HG03025 (cell line): Measurements from ENCODE around the gene TBX22.
"Not testable (repeated sequence)": the region's sequence is repeated elsewhere in the genome, so short reads cannot be mapped to it uniquely, and the experiment has no call there.

Experiments used
- ATAC-seq: cut with Tn5 transposase; IDR thresholded peaks from one replicate; pipeline ENCODE4 v1.9.1; 2021; ENCODE audit warnings: mild to moderate bottlenecking, moderate library complexity; ENCODE audit not compliant: unreplicated experiment, low FRiP score

TBX22 gene

GRCh38 chrX:80014141-80014940, at the start of gene TBX22:
TSS of gene TBX22 (plus strand) at chrX:80014753. CDS start at chrX:80022270, 7,517 bp downstream.
- no peak for ATAC-seq

DNA sequence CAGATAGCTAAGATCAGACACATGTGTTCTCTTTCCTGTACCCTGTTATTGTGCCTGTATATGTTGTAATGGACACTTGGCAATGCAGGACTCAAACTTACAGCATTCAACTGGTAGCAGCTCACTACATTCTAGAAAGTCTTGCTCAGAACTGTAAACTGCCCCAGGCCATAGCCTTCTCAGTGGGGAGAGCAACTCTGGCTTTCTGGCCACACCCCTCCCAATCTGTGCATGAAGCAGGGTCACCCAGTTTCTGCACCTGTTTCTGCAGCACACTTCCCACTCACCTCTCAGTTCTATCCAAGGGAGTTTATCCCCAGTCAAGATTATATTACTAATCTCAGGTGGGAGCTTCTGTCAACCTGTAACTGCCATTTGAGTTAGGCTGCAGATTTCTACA, 38.9 kb upstream of the TBX22 start:
- no peak for ATAC-seq

GRCh38 chrX:80004458-80004857, 10.1 kb upstream of the TBX22 start:
- ATAC-seq = no peak

GRCh38 chrX:80011522-80011921, 3.0 kb upstream of the TBX22 start:
- ATAC-seq = no peak

GRCh38 chrX:80016182-80016581, 1.6 kb downstream of the TBX22 start:
- no peak for ATAC-seq

DNA sequence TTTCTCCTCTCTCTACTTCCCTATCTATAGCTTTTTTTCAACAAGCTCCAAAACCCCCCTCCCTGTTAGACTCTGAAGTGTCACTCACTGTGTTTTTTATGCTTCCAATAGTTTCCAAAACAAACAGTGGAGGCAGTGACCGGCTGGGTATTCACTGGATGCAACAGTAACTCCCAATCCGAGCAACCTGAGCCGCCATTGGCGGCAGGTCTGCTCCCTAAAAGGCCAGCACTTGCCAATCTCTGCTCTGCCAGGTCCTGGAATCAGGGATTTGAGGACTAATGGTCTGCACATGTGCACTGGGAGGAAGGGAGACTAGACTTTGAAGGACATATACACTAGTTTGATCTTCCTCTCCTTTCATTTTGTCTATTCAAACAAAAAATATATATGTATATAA, 7.1 kb downstream of the TBX22 start:
- no peak for ATAC-seq

DNA sequence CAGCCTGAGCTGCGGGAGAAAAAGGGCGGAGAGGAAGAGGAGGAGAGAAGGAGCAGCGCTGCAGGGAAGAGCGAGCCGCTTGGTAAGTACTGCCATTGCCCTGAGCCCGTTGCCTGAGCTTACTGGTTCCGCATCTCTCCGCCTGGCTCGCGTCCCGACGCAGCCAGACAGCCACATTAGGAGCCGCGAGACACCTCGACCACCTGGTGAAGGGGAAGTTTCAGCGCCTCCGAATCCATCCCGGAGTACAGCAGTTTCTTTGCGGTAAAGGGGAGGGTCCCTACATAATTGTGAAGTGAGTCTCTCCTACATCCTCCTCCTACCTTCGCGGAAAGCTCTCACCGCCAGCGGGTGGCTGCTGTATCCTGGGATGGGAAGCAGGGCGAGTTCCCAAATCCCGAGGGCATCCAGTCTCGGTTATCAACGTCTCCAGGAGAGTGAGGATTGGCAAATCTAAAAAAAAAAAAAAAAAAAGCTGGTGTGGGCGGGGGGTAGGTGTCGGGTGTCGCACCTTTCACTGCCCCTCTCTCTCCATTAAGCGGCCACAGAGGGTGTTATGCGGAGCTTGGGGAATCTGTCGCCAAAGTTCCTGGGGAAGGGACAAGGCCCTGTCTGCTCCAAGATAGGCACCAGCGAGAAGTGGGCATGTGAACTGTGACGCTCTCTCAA, 7.9 kb downstream of the TBX22 start:
- no peak for ATAC-seq

- ATAC-seq = no peak
Measured at GRCh38 chrX:80026116-80026515, 11.6 kb downstream of the TBX22 start.

DNA sequence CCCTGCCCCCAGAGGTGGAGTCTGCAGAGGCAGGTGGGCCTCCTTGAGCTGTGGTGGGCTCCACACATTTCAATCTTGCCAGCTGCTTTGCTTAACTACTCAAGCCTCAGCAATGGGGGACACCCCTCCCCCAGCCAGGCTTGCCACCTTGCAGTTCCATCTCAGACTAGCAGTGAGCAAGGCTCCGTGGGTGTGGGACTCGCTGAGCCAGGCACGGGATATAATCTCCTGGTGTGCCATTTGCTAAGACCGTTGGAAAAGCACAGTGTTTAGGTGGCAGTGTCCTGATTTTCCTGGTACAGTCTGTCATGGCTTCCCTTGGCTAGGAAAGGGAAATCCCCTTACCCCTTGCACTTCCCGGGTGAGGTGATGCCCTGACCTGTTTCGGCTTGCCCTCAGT, 51.6 kb downstream of the TBX22 start:
- not testable (repeated sequence) for ATAC-seq

DNA sequence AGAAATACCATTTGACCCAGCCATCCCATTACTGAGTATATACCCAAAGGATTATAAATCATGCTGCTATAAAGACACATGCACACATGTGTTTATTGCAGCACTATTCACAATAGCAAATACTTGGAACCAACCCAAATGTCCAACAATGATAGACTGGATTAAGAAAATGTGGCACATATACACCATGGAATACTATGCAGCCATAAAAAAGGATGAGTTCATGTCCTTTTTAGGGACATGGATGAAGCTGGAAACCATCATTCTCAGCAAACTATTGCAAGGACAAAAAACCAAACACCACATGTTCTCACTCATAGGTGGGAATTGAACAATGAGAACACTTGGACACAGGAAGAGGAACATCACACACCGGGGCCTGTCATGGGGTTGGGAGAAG, 61.1 kb downstream of the TBX22 start:
- not testable (repeated sequence) for ATAC-seq
